Hindlimb muscle (tissue), 1 donor: ENCODE measurements around the gene NUDT22. TPM values are rescaled to one million over a fixed set of nuclear protein-coding genes. Genes with fewer than 3 reads are reported as not detected.

Experiments
- DNase-seq: peaks from one replicate; pipeline ENCODE4 v3.0.0-alpha.2; 2013
- polyA plus RNA-seq: library from polyadenylated mRNA; unstranded; fragments of 120-200 nt; gene quantifications from one replicate; pipeline ENCODE4 v1.2.1, GENCODE V29; 2013; ENCODE audit not compliant: insufficient read length

The NUDT22 gene
- polyA plus RNA-seq, 1 donor: 17.2 TPM

- DNase-seq: no peak
These were observed 29.4 kb downstream of the NUDT22 start for GRCh38 chr11:64255135-64256128.

- DNase-seq: no peak
These were observed 30.2 kb downstream of the NUDT22 start for GRCh38 chr11:64256300-64256699.

- DNase-seq: no peak
These were observed 32.3 kb downstream of the NUDT22 start for GRCh38 chr11:64258356-64258755.

- no peak for DNase-seq
These were observed 33.0 kb downstream of the NUDT22 start for GRCh38 chr11:64258946-64259532.

GRCh38 chr11:64259533-64260067 is 33.5 kb downstream of the NUDT22 start:
- DNase-seq: no peak

GRCh38 chr11:64260147-64260708 is 34.2 kb downstream of the NUDT22 start:
- DNase-seq: no peak

- no peak for DNase-seq
These were observed 35.5 kb downstream of the NUDT22 start for GRCh38 chr11:64261556-64262080.

GRCh38 chr11:64262271-64263002 is 36.4 kb downstream of the NUDT22 start:
- DNase-seq: no peak

- DNase-seq: no peak
These were observed 37.2 kb downstream of the NUDT22 start for GRCh38 chr11:64263021-64263946.

GRCh38 chr11:64263947-64264317 is 37.9 kb downstream of the NUDT22 start:
- DNase-seq: no peak

- no peak for DNase-seq
These were observed 38.3 kb downstream of the NUDT22 start for GRCh38 chr11:64264371-64264852.

- DNase-seq: no peak
These were observed 39.4 kb downstream of the NUDT22 start for GRCh38 chr11:64265176-64266160.

- no peak for DNase-seq
These were observed 40.3 kb downstream of the NUDT22 start for GRCh38 chr11:64266339-64266738.

GRCh38 chr11:64267207-64267945 is 41.3 kb downstream of the NUDT22 start:
- DNase-seq: no peak

- no peak for DNase-seq
These were observed 42.2 kb downstream of the NUDT22 start for GRCh38 chr11:64268025-64268892.

- no peak for DNase-seq
These were observed 42.9 kb downstream of the NUDT22 start for GRCh38 chr11:64268893-64269539.

- DNase-seq: peak; percentile 99
These were observed 43.6 kb downstream of the NUDT22 start for GRCh38 chr11:64269540-64270220.
